ENCODE measurements around the gene ASCL4. TPM values are rescaled to one million over a fixed set of nuclear protein-coding genes. Genes with fewer than 3 reads are reported as not detected.

The ASCL4 gene
- total RNA-seq, 2 donors from 2014 or later: not detected

DNA sequence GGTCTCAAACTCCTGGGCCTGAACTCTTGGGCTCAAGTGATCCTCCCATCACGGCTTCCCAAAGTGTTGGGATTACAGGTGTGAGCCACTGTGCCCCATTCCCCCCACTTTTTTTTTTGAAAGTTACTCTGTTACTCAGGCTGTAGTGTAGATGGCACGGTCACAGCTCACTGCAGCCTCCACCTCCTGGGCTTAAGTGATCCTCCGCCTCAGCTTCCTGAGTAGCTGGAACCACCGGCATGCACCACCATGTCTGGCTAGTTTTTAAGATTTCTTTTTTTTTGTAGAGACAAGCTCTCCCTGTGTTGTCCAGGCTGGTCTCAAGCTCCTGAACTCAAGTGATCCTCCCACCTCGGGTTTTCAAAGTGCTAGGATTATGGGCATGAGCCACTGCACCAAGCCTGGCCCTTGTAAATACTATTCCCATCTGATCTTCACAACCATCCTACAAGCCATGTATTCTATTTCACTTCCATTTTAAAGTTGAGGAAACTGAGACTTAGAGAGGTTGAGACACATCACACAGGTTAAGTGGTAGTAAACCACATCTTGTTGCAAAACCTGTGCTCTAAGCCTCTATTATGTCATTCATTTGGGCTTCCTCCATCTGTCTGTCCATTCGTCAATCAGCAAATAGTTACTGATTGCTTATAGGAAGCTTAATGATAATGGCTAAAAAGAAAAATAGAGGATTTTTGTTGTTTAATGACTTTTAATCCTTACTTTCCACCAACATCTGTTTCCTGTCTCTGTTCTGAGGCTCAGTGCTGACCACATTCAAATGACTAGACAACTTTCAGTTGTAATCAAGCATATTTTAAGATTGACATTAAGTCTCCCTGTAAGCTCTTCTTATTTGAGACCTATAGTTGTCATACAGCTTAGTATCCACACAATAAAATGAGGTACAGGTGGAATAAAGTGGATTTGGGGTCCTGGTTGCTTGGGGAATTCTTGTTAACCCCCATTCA is 9.2 kb downstream of the ASCL4 start:
- H3K9me3 ChIP-seq (ENCODE audit: control insufficient read depth, low read length, poor library complexity, severe bottlenecking): no peaks in the 10 kb centered on the region
- H3K27me3 Mint-ChIP-seq: peaks cover 45% of the 10 kb centered on the region
- H3K27ac Mint-ChIP-seq: no peak overlapping the region
- H3K36me3 Mint-ChIP-seq (ENCODE audit: low read depth): peaks cover 10% of the 10 kb centered on the region
- H3K4me3 Mint-ChIP-seq: no peak overlapping the region
- DNase-seq (no peak), ATAC-seq (no peak)
- H3K4me1 Mint-ChIP-seq: peaks cover 2% of the 10 kb centered on the region

DNA sequence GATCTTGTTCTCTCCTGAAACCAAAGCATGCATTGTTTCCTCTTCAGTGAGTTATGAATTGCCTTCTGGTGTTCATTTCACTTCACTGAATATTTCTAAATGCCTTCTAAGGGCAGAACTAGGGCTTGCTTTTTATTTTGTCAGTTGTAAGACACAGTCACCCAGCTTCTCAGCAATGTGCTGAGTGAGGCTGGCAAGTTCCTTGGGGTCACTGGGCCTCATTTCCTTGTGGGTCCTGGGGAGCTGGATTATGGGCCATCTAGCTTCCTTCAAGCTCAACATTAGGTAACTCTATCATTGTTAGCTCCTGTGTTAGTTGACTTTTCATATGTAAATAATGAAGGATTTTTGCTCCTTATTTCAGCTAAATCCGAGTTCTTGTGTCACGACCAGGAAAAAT is 13.8 kb downstream of the ASCL4 start:
- ATAC-seq (no peak), DNase-seq (no peak)
- Mint-ChIP-seq H3K27ac (no peak overlapping the region), H3K27me3 (peaks cover 42% of the 10 kb centered on the region), H3K36me3 (ENCODE audit: low read depth) (peaks cover under 1% of the 10 kb centered on the region), H3K4me1 (no peaks in the 10 kb centered on the region), H3K4me3 (no peak overlapping the region)
- no peaks in the 10 kb centered on the region for H3K9me3 ChIP-seq (ENCODE audit: control insufficient read depth, low read length, poor library complexity, severe bottlenecking)

- Mint-ChIP-seq H3K27me3 (peaks cover 42% of the 10 kb centered on the region), H3K36me3 (ENCODE audit: low read depth) (peaks cover 2% of the 10 kb centered on the region), H3K4me3 (no peak overlapping the region), H3K4me1 (no peaks in the 10 kb centered on the region), H3K27ac (no peak overlapping the region)
- H3K9me3 ChIP-seq (ENCODE audit: control insufficient read depth, low read length, poor library complexity, severe bottlenecking): no peaks in the 10 kb centered on the region
- no peak for ATAC-seq
- no peak for DNase-seq
Observed at GRCh38 chr12:107788690-107789458, 14.4 kb downstream of the ASCL4 start.

- Mint-ChIP-seq H3K27me3 (peaks cover 68% of the 10 kb centered on the region), H3K27ac (no peak overlapping the region), H3K4me3 (no peak overlapping the region), H3K4me1 (no peaks in the 10 kb centered on the region), H3K36me3 (ENCODE audit: low read depth) (peaks cover 2% of the 10 kb centered on the region)
- ATAC-seq (no peak), DNase-seq (no peak)
- no peaks in the 10 kb centered on the region for H3K9me3 ChIP-seq (ENCODE audit: control insufficient read depth, low read length, poor library complexity, severe bottlenecking)
Observed at GRCh38 chr12:107791465-107792089, 17.1 kb downstream of the ASCL4 start.

DNA sequence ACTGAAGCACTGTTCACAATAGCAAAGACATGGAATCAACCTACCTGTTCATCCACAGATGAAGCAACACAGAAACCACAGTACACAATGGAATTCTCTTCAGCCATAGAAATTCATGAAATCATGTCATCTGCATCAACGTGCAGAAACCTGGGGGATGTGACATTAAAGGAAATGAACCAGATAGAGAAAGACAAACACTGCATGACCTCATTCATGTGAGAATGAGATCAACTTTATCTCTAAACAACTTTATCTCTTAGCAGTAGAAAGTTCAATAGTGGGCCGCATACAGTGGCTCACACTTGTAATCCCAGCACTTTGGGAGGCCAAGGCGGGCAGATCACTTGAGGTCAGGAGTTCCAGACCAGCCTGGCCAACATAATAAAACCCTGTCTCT is 19.9 kb downstream of the ASCL4 start:
- Mint-ChIP-seq H3K27me3 (peaks cover 79% of the 10 kb centered on the region), H3K27ac (no peak overlapping the region), H3K4me1 (no peaks in the 10 kb centered on the region), H3K36me3 (ENCODE audit: low read depth) (peaks cover 2% of the 10 kb centered on the region), H3K4me3 (no peak overlapping the region)
- ATAC-seq (no peak), DNase-seq (no peak)
- no peaks in the 10 kb centered on the region for H3K9me3 ChIP-seq (ENCODE audit: control insufficient read depth, low read length, poor library complexity, severe bottlenecking)

DNA sequence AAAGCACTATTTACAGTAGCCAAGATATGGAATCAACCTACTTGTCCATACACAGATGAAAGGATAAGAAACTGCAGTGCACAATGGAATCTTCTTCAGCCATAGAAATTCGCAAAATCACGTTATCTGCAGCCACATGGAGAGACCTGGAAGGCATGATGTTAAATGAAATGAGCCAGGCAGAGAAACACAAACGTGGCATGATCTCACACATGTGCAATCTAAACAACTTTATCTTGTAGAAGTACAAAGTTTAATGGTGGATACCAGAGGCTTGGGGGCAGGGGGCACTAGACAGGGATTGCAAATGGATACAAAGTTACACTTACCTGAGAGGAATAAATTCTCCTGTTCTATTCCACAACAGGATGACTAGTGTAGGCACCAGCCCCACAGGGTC is 24.1 kb downstream of the ASCL4 start:
- no peak for DNase-seq
- H3K27ac Mint-ChIP-seq: no peak overlapping the region
- no peaks in the 10 kb centered on the region for H3K36me3 Mint-ChIP-seq (ENCODE audit: low read depth)

GRCh38 chr12:107801150-107801549 is 26.6 kb downstream of the ASCL4 start:
- Mint-ChIP-seq H3K27ac (no peak overlapping the region), H3K36me3 (ENCODE audit: low read depth) (no peaks in the 10 kb centered on the region)
- no peak for ATAC-seq

More for the DNA sequence above, 24.1 kb downstream of the ASCL4 start:
- Mint-ChIP-seq H3K4me1 (no peaks in the 10 kb centered on the region), H3K27me3 (peaks cover 74% of the 10 kb centered on the region), H3K4me3 (no peak overlapping the region)
- H3K9me3 ChIP-seq (ENCODE audit: control insufficient read depth, low read length, poor library complexity, severe bottlenecking): no peaks in the 10 kb centered on the region
- no peak for ATAC-seq

DNA sequence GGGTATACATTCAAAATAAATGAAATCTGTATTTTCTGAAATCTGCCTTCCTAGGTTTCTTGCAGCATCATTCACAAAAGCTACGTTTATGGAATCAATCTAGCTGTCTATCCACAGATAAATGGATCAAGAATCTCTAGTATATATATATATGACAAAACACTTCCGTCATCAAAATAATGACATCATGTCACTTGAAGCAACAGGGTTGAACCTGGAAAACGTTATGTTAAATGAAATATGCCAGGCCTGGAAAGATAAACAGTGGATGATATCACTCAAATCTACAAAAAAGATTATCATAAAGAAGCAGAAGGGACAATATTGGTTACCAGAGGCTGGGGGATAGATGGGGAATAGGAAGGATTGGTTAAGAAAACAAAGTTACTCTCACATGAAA is 28.6 kb downstream of the ASCL4 start:
- no peaks in the 10 kb centered on the region for H3K4me1 Mint-ChIP-seq
- H3K27me3 Mint-ChIP-seq: peaks cover 38% of the 10 kb centered on the region
- H3K9me3 ChIP-seq (ENCODE audit: control insufficient read depth, low read length, poor library complexity, severe bottlenecking): no peaks in the 10 kb centered on the region
- no peaks in the 10 kb centered on the region for H3K36me3 Mint-ChIP-seq (ENCODE audit: low read depth)
- DNase-seq (no peak), ATAC-seq (no peak)
- H3K4me3 Mint-ChIP-seq: no peak overlapping the region
- H3K27ac Mint-ChIP-seq: no peak overlapping the region

More at GRCh38 chr12:107801150-107801549, 26.6 kb downstream of the ASCL4 start:
- Mint-ChIP-seq H3K4me3 (no peak overlapping the region), H3K4me1 (no peaks in the 10 kb centered on the region), H3K27me3 (peaks cover 48% of the 10 kb centered on the region)
- DNase-seq: no peak
- H3K9me3 ChIP-seq (ENCODE audit: control insufficient read depth, low read length, poor library complexity, severe bottlenecking): no peaks in the 10 kb centered on the region

GRCh38 chr12:107805488-107806180 is 31.1 kb downstream of the ASCL4 start:
- H3K27ac Mint-ChIP-seq: no peak overlapping the region
- H3K4me1 Mint-ChIP-seq: no peaks in the 10 kb centered on the region
- no peaks in the 10 kb centered on the region for H3K36me3 Mint-ChIP-seq (ENCODE audit: low read depth)

DNA sequence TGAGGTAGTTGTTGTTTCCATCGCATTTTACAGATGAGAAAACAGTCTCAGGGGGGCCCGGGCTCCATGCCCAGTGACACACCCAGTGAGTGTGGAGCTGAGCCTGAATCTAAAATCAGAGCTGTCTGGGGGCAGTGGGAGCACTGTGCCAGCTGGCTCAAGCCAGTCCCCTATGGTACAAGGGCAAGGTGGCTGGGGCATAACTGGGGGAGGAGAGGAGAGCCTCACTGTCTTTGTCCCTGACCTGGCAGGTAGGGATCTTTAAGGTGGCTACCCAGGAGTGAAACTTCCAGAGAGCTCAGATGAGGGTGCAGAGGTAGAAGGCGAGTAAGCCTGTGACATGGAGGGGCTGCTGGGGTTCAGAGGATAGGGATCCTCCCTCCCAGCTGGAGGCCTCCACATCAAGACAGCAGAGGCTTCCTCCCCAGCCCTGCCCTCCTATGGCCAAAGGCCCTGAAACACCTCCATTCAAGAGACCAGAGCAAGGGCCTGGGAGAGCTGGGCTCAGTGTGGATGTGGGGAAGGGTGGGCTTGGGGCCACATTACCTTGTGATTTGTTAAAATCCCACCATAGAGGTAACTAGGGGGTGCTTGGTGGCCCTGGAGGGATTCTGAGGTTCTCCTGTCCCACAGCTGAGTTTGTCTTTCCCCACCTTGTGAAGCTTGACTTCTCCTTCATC is 33.1 kb downstream of the ASCL4 start:
- Mint-ChIP-seq H3K27ac (no peak overlapping the region), H3K4me1 (no peaks in the 10 kb centered on the region), H3K4me3 (no peak overlapping the region), H3K27me3 (peaks cover 32% of the 10 kb centered on the region), H3K36me3 (ENCODE audit: low read depth) (no peaks in the 10 kb centered on the region)
- H3K9me3 ChIP-seq (ENCODE audit: control insufficient read depth, low read length, poor library complexity, severe bottlenecking): no peaks in the 10 kb centered on the region
- DNase-seq (no peak), ATAC-seq (no peak)

More at GRCh38 chr12:107805488-107806180, 31.1 kb downstream of the ASCL4 start:
- Mint-ChIP-seq H3K4me3 (no peak overlapping the region), H3K27me3 (peaks cover 31% of the 10 kb centered on the region)
- no peak for ATAC-seq
- H3K9me3 ChIP-seq (ENCODE audit: control insufficient read depth, low read length, poor library complexity, severe bottlenecking): no peaks in the 10 kb centered on the region
- DNase-seq: no peak

DNA sequence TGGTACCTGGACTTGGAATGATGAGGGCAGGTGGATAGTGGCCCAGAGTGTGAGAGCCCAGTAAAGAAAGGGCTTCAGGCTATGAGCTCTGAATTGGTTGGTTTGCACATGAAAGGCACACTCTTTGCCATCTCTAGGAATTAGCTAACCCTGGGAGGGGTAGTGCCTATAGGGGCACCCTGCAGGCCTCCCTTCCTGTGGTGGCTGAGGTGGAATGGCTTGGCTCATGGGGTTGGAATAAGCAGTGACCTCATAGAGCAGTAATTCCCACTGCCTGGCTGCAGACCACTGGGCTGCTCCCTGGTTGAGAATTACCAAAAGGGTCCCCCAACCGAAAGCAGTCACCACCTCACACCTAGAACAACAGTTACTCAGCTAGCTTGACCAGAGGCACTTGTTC is 42.7 kb downstream of the ASCL4 start:
- no peak overlapping the region for H3K27ac Mint-ChIP-seq

GRCh38 chr12:107818984-107819383 is 44.5 kb downstream of the ASCL4 start:
- H3K36me3 Mint-ChIP-seq (ENCODE audit: low read depth): no peaks in the 10 kb centered on the region
- ATAC-seq: no peak
- no peak overlapping the region for H3K4me3 Mint-ChIP-seq
- no peak overlapping the region for H3K27ac Mint-ChIP-seq
- peaks cover 7% of the 10 kb centered on the region for H3K27me3 Mint-ChIP-seq
- no peaks in the 10 kb centered on the region for H3K9me3 ChIP-seq (ENCODE audit: control insufficient read depth, low read length, poor library complexity, severe bottlenecking)
- H3K4me1 Mint-ChIP-seq: no peaks in the 10 kb centered on the region
- no peak for DNase-seq

More for the DNA sequence above, 42.7 kb downstream of the ASCL4 start:
- ATAC-seq (no peak), DNase-seq (no peak)
- peaks cover 12% of the 10 kb centered on the region for H3K27me3 Mint-ChIP-seq
- no peak overlapping the region for H3K4me3 Mint-ChIP-seq
- H3K36me3 Mint-ChIP-seq (ENCODE audit: low read depth): no peaks in the 10 kb centered on the region
- H3K9me3 ChIP-seq (ENCODE audit: control insufficient read depth, low read length, poor library complexity, severe bottlenecking): no peaks in the 10 kb centered on the region
- no peaks in the 10 kb centered on the region for H3K4me1 Mint-ChIP-seq

Measured in T-helper 17 cell (primary cell).